ENCODE measurements around the gene ZNF70.
A peak's percentile ranks its signal among the peaks of the same experiment; 100 is the strongest.

ZNF70 gene

GRCh38 chr22:23756891-23757290 lies 6.0 kb upstream of the ZNF70 start:
- H3K9ac ChIP-seq (ENCODE audit: low read depth, low read length), result no peak overlapping the region

DNA sequence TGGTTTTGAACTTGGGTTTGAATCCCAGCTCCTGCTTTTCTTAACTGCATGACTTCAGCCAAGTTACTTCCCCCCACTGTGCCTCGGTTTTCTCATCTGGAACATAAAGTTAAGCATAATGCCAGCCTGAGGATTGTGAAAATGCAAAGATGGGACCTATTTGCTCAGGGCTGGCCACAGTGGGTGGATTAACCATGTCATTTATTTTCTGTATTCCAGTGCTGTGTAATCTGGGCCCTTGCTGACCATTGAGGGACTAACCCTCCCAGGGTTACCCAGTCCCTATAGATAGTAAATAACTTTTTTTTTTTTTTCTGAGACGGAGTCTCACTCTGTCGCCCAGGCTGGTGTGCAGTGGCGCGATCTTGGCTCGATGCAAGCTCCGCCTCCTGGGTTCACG lies 4.8 kb upstream of the ZNF70 start:
- Histone ChIP-seq H3K9me3 (ENCODE audit: control insufficient read depth, insufficient read depth, low read length) (no peaks in the 10 kb centered on the region), H3K36me3 (ENCODE audit: insufficient read depth, low read length) (no peaks in the 10 kb centered on the region), H3K9ac (ENCODE audit: low read depth, low read length) (no peak overlapping the region), H3K4me1 (ENCODE audit: insufficient read depth, low read length) (no peaks in the 10 kb centered on the region; the same call in 1 of the 2 replicates)

More at GRCh38 chr22:23756891-23757290, 6.0 kb upstream of the ZNF70 start:
- no peaks in the 10 kb centered on the region for H3K9me3 ChIP-seq (ENCODE audit: control insufficient read depth, insufficient read depth, low read length)
- H3K4me1 ChIP-seq (ENCODE audit: insufficient read depth, low read length), result no peaks in the 10 kb centered on the region; the same call in 1 of the 2 replicates
- H3K36me3 ChIP-seq (ENCODE audit: insufficient read depth, low read length), result no peaks in the 10 kb centered on the region

DNA sequence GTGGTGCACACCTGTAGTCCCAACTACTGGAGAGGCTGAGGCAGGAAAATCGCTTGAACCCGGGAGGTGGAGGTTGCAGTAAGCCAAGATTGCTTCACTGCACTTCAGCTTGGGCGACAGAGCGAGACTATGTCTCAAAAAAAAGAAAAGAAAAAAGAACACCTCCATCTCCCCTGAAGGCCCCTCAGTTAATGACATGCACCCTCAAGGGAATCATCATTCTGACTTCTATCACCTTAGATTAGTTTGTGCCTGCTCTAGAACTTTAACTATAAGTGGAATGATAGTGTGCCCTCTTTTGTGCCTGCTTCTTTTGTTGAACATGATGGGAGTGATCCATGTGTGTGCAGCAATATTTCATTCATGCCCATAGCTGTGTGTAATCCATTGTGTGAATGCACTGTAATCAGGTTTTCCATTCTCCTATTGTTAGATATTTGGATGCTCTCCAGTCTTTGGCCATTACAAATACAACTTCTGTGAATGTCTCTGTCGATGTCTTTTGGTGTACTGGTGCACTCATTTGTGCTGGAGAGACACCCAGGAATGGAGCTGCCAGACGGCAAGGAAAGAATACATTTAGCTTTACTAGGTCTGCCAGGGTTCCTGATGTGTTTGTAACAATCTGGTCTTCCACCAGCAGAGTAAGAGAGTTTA lies 4.2 kb upstream of the ZNF70 start:
- Histone ChIP-seq H3K9ac (ENCODE audit: low read depth, low read length) (no peak overlapping the region), H3K4me1 (ENCODE audit: insufficient read depth, low read length) (no peaks in the 10 kb centered on the region; the same call in 1 of the 2 replicates), H3K36me3 (ENCODE audit: insufficient read depth, low read length) (no peaks in the 10 kb centered on the region), H3K9me3 (ENCODE audit: control insufficient read depth, insufficient read depth, low read length) (no peaks in the 10 kb centered on the region)

GRCh38 chr22:23754220-23754919 lies 3.5 kb upstream of the ZNF70 start, which contains the start of gene VPREB3:
Gene VPREB3 (minus strand): TSS chr22:23754425. CDS start chr22:23754363, 62 bp downstream.
- Histone ChIP-seq H3K4me1 (ENCODE audit: insufficient read depth, low read length) (no peaks in the 10 kb centered on the region; the same call in 1 of the 2 replicates), H3K36me3 (ENCODE audit: insufficient read depth, low read length) (no peaks in the 10 kb centered on the region), H3K9me3 (ENCODE audit: control insufficient read depth, insufficient read depth, low read length) (no peaks in the 10 kb centered on the region), H3K9ac (ENCODE audit: low read depth, low read length) (no peak within 1 kb of the TSS)

GRCh38 chr22:23753385-23753784 lies 2.5 kb upstream of the ZNF70 start:
- Histone ChIP-seq H3K9ac (ENCODE audit: low read depth, low read length) (no peak overlapping the region), H3K36me3 (ENCODE audit: insufficient read depth, low read length) (no peaks in the 10 kb centered on the region), H3K4me1 (ENCODE audit: insufficient read depth, low read length) (no peaks in the 10 kb centered on the region; the same call in 1 of the 2 replicates), H3K9me3 (ENCODE audit: control insufficient read depth, insufficient read depth, low read length) (no peaks in the 10 kb centered on the region)

DNA sequence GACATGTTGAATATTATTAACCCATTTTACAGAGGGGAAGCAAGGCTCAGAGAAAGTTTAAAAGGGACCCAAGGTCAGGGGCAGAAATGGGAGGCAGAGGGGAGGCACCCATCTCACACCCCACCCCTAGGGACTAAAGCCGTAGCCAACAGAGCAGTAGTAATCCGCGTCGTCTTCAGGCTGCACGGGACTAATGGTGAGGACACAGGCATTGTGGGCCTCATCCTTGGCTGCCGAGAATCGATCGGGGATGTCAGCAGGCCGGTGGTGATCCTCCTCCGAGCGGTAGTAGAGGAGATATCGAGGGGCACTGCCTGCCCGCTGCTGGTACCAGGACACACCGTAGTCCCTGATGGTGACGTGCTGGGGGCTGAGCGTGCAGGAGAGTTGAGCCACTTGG lies 1.8 kb upstream of the ZNF70 start:
- Histone ChIP-seq H3K9ac (ENCODE audit: low read depth, low read length) (no peak overlapping the region), H3K4me1 (ENCODE audit: insufficient read depth, low read length) (no peaks in the 10 kb centered on the region; the same call in 1 of the 2 replicates), H3K9me3 (ENCODE audit: control insufficient read depth, insufficient read depth, low read length) (no peaks in the 10 kb centered on the region), H3K36me3 (ENCODE audit: insufficient read depth, low read length) (no peaks in the 10 kb centered on the region)

DNA sequence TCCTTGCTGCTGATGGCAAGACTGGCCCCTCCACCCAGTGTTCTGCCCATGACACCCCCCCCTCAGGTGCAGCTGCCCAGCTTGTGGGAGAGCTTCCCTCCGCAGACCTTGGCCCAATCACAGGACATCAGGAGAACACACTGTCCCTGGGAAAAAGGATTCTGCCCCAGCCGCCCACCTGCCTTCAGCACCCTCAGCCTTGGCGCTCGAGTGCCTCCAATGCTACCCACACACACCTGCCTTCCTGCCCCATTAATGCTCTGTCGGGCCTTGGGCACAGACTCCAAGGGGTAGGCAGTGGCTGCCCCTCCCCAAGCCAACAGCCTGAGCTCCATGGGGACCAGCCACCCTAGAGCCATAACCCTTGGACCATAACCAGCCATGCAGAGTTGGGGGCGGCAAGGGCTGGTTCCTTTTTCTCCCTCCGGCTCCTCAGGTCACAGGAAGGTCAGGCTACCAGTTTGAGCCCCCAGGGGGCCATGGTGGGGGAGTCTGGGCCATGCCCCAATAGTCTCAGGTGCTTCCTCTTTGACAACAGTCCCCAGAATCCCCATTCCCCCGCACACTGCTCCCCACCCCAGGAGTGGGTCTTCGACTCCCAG lies 1.3 kb upstream of the ZNF70 start:
- Histone ChIP-seq H3K9me3 (ENCODE audit: control insufficient read depth, insufficient read depth, low read length) (no peaks in the 10 kb centered on the region), H3K9ac (ENCODE audit: low read depth, low read length) (peak overlapping the region; percentile 73; the same call in 1 of the 2 replicates), H3K36me3 (ENCODE audit: insufficient read depth, low read length) (no peaks in the 10 kb centered on the region), H3K4me1 (ENCODE audit: insufficient read depth, low read length) (no peaks in the 10 kb centered on the region; the same call in 1 of the 2 replicates)

DNA sequence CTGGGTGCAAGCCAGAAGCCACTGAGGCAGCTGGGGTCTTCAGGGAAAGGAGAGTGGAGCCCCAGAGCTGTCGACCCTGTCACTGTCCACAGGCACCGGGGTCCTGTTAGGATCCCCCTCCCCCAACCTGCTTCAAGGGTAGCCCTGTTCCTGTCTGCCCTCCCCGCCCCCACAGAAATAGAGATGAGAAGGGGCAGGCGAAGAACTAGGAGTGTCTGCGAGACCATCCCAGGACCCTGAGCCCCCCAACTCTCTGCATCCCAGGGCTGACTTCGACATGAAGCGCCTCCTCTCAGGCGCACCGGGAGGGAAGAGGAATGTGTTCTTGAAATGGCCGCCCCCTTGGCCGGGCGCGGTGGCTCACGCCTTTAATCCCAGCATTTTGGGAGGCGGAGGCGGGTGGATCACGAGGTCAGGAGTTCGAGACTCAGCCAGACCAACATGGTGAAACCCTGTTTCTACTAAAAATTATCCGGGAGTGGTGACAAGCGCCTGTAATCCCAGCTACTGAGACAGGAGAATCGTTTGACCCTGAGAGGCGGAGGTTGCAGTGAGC lies 607 bp upstream of the ZNF70 start:
- Histone ChIP-seq H3K9ac (ENCODE audit: low read depth, low read length) (peak overlapping the region; percentile 73), H3K36me3 (ENCODE audit: insufficient read depth, low read length) (no peaks in the 10 kb centered on the region), H3K9me3 (ENCODE audit: control insufficient read depth, insufficient read depth, low read length) (no peaks in the 10 kb centered on the region), H3K4me1 (ENCODE audit: insufficient read depth, low read length) (no peaks in the 10 kb centered on the region; the same call in 1 of the 2 replicates)

GRCh38 chr22:23750367-23750713 lies 572 bp downstream of the ZNF70 start:
- Histone ChIP-seq H3K9ac (ENCODE audit: low read depth, low read length) (peak overlapping the region; percentile 84), H3K4me1 (ENCODE audit: insufficient read depth, low read length) (no peaks in the 10 kb centered on the region; the same call in 1 of the 2 replicates)

GRCh38 chr22:23749841-23750301 lies 1.0 kb downstream of the ZNF70 start:
- no peaks in the 10 kb centered on the region for H3K36me3 ChIP-seq (ENCODE audit: insufficient read depth, low read length)
- no peaks in the 10 kb centered on the region for H3K9me3 ChIP-seq (ENCODE audit: control insufficient read depth, insufficient read depth, low read length)
- H3K9ac ChIP-seq (ENCODE audit: low read depth, low read length), result peak overlapping the region; percentile 84; the same call in 1 of the 2 replicates
- H3K4me1 ChIP-seq (ENCODE audit: insufficient read depth, low read length), result no peaks in the 10 kb centered on the region; the same call in 1 of the 2 replicates

More at GRCh38 chr22:23750367-23750713, 572 bp downstream of the ZNF70 start:
- Histone ChIP-seq H3K9me3 (ENCODE audit: control insufficient read depth, insufficient read depth, low read length) (no peaks in the 10 kb centered on the region), H3K36me3 (ENCODE audit: insufficient read depth, low read length) (no peaks in the 10 kb centered on the region)

GRCh38 chr22:23745791-23746190 lies 5.1 kb downstream of the ZNF70 start:
- Histone ChIP-seq H3K9me3 (ENCODE audit: control insufficient read depth, insufficient read depth, low read length) (no peaks in the 10 kb centered on the region), H3K9ac (ENCODE audit: low read depth, low read length) (no peak overlapping the region), H3K36me3 (ENCODE audit: insufficient read depth, low read length) (peaks cover 3% of the 10 kb centered on the region; the same call in 1 of the 2 replicates), H3K4me1 (ENCODE audit: insufficient read depth, low read length) (no peaks in the 10 kb centered on the region)

DNA sequence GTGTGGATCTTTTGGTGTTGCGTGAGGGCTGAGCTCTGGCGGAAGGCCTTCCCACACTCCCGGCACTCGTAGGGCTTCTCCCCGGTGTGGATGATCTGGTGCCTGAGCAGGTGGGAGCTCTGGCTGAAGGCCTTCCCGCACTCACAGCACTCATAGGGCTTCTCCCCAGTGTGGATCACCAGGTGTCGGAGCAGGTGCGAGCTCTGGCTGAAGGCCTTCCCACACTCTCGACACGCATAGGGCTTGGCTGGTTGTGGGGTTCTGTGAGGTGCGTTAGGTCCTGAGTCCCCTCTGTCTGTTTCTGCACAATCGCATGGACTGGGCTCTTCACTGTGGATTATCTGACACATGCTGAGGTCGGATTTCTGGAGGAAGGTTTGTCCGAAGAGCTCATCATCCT lies 6.4 kb downstream of the ZNF70 start:
- Histone ChIP-seq H3K4me1 (ENCODE audit: insufficient read depth, low read length) (no peaks in the 10 kb centered on the region), H3K36me3 (ENCODE audit: insufficient read depth, low read length) (peaks cover 3% of the 10 kb centered on the region; the same call in 1 of the 2 replicates), H3K9ac (ENCODE audit: low read depth, low read length) (no peak overlapping the region), H3K9me3 (ENCODE audit: control insufficient read depth, insufficient read depth, low read length) (no peaks in the 10 kb centered on the region)

DNA sequence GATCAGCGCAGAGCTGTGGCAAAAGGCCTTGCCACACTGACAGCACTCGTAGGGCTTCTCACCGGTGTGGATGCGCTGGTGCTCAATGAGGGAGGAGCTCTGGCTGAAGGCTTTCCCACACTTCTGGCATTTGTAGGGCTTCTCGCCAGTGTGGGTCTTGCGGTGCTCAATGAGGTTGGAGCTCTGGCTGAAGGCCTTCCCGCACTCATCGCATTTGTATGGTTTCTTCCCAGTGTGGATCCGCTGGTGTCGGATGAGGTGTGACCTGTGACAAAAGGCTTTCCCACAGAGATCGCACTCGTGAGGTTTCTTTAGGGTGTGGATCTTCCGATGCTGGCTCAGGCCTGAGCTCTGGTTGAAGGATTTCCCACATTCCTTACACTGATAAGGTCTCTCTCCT lies 6.9 kb downstream of the ZNF70 start:
- Histone ChIP-seq H3K9ac (ENCODE audit: low read depth, low read length) (no peak overlapping the region), H3K4me1 (ENCODE audit: insufficient read depth, low read length) (no peaks in the 10 kb centered on the region), H3K36me3 (ENCODE audit: insufficient read depth, low read length) (peaks cover 3% of the 10 kb centered on the region; the same call in 1 of the 2 replicates), H3K9me3 (ENCODE audit: control insufficient read depth, insufficient read depth, low read length) (no peaks in the 10 kb centered on the region)

DNA sequence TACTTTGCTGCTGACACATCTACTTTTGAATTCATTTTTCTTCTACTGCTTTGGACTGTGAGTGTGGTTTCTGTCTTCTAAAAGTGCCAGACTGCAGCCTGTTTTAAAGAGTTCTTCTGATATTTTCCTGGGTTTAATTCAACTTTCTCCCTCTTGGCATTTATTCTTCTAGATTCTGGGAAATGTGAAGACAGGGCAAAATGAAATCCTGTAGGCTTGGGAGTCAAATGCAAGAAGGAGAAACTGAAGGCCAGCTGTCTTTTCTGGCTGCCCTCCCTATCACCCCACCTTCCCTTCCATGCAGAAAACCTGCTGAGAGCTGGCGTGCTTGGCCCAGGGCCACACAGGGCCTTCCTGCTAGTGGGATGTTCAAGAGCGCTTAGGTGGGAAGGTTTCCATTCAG lies 7.6 kb downstream of the ZNF70 start:
- no peak overlapping the region for H3K9ac ChIP-seq (ENCODE audit: low read depth, low read length)
- no peaks in the 10 kb centered on the region for H3K9me3 ChIP-seq (ENCODE audit: control insufficient read depth, insufficient read depth, low read length)
- no peaks in the 10 kb centered on the region for H3K4me1 ChIP-seq (ENCODE audit: insufficient read depth, low read length)
- H3K36me3 ChIP-seq (ENCODE audit: insufficient read depth, low read length), result peaks cover 3% of the 10 kb centered on the region; the same call in 1 of the 2 replicates

Measured in ES-I3 (cell line).